VCaP (cell line): Measurements from ENCODE around the gene PARVB.

Experiments used
- H3K27ac ChIP-seq: fragments of 450-650 bp; 2 replicates; pipeline ENCODE4 v1.5.1; 2017
- CTCF ChIP-seq: fragments of 450-650 bp; conservative IDR thresholded peaks from 2 replicates; pipeline ENCODE4 v1.5.1; 2017; ENCODE audit warnings: mild to moderate bottlenecking, moderate library complexity

PARVB gene

GRCh38 chr22:44175676-44176075, 151.6 kb downstream of the PARVB start:
- H3K27ac ChIP-seq, result no peak overlapping the region
- TF ChIP-seq CTCF, result no peak

GRCh38 chr22:44179196-44179988, 155.3 kb downstream of the PARVB start:
- TF ChIP-seq CTCF, result no peak
- peak overlapping the region; percentile 31; the same call in 1 of the 2 replicates for H3K27ac ChIP-seq

- H3K27ac ChIP-seq, result peak overlapping the region; percentile 31; the same call in 1 of the 2 replicates
These were observed 156.0 kb downstream of the PARVB start for GRCh38 chr22:44179989-44180705.

GRCh38 chr22:44180706-44181032, 156.6 kb downstream of the PARVB start, which contains the start of gene PARVG:
Gene PARVG (plus strand): TSS chr22:44180925. CDS start chr22:44183330, 2,405 bp downstream.
- TF ChIP-seq CTCF, result no peak
- H3K27ac ChIP-seq, result peak within 1 kb of the TSS; percentile 31; the same call in 1 of the 2 replicates

More at GRCh38 chr22:44179989-44180705, 156.0 kb downstream of the PARVB start:
- no peak for TF ChIP-seq CTCF

GRCh38 chr22:44181033-44181911, 157.2 kb downstream of the PARVB start:
- TF ChIP-seq CTCF, result no peak
- no peak overlapping the region for H3K27ac ChIP-seq

- TF ChIP-seq CTCF, result no peak
These were observed 157.9 kb downstream of the PARVB start for GRCh38 chr22:44181912-44182587.

More at GRCh38 chr22:44181912-44182587, 157.9 kb downstream of the PARVB start:
- H3K27ac ChIP-seq, result no peak overlapping the region
